H1 (cell line): Measurements from ENCODE around the gene SEMA3C. TPM values are rescaled to one million over a fixed set of nuclear protein-coding genes. Genes with fewer than 3 reads are reported as not detected.
A peak's percentile ranks its signal among the peaks of the same experiment; 100 is the strongest.

Experiments
- ATF2 ChIP-seq: IDR thresholded peaks from 2 replicates; pipeline ENCODE4 v1.6.1; 2012; ENCODE audit warnings: low read length, inconsistent platforms
- CHD2 ChIP-seq: IDR thresholded peaks from 2 replicates; pipeline ENCODE4 v1.6.1; 2012; ENCODE audit warnings: low read length, improper control_type of control experiment
- GABPA ChIP-seq: IDR thresholded peaks from 2 replicates; pipeline ENCODE4 v1.6.1; 2011; ENCODE audit warnings: mild to moderate bottlenecking, low read length, moderate library complexity, borderline replicate concordance; ENCODE audit not compliant: insufficient read depth
- GTF2F1 ChIP-seq: IDR thresholded peaks from 2 replicates; pipeline ENCODE4 v1.6.1; 2012; ENCODE audit warnings: low read depth, low read length, improper control_type of control experiment, borderline replicate concordance
- HDAC6 ChIP-seq: IDR thresholded peaks from one replicate; pipeline ENCODE4 v1.7.1; 2012; ENCODE audit warnings: low read depth, mild to moderate bottlenecking, inconsistent platforms, low read length, moderate library complexity
- MAX ChIP-seq: IDR thresholded peaks from 2 replicates; pipeline ENCODE4 v1.6.1; 2012; ENCODE audit warnings: inconsistent platforms
- RAD21 ChIP-seq, 2 experiments: IDR thresholded peaks in 1 of 2; conservative IDR thresholded peaks in 1 of 2; 2 replicates each; pipeline ENCODE4 v1.6.1; 2011; ENCODE audit warnings: low read depth in 2 of 2, low read length in 2 of 2, improper control_type of control experiment in 1 of 2, inconsistent platforms in 1 of 2, mild to moderate bottlenecking in 1 of 2, moderate library complexity in 1 of 2
- RNF2 ChIP-seq: fragments of 200-900, 300-1000 bp; sonication (generic); IDR thresholded peaks from 2 replicates; pipeline ENCODE4 v1.7.1; 2016; ENCODE audit warnings: borderline replicate concordance, low read depth, mild to moderate bottlenecking, antibody characterized with exemption, low read length; ENCODE audit not compliant: poor library complexity, severe bottlenecking; ENCODE audit errors: missing control alignments
- TCF12 ChIP-seq: IDR thresholded peaks from 2 replicates; pipeline ENCODE4 v1.6.1; 2011; ENCODE audit warnings: low read depth, mild to moderate bottlenecking, low read length
- TEAD4 ChIP-seq: IDR thresholded peaks from 2 replicates; pipeline ENCODE4 v1.6.1; 2012; ENCODE audit warnings: low read depth, low read length, inconsistent platforms, mixed read lengths
- ZNF274 ChIP-seq: IDR thresholded peaks from 2 replicates; pipeline ENCODE4 v1.7.0; 2012; ENCODE audit warnings: low read length, borderline replicate concordance; ENCODE audit errors: extremely low read depth
- polyA plus RNA-seq, 7 experiments: library from polyadenylated mRNA; depleted of rRNA in 3 of 7; stranded (reverse) in 5 of 7; unstranded in 2 of 7; fragments of >200 nt in 5 of 7; fragments of 200-250 nt in 2 of 7; gene quantifications; 1 replicate in 5 of 7; 2 replicates in 1 of 7; 4 replicates in 1 of 7; pipeline versions ENCODE4 v1.2.1 to v1.2.3, GENCODE V29; 2011 to 2013; ENCODE audit warnings: missing spikeins in 2 of 7, mixed read lengths in 2 of 7
- total RNA-seq: library from RNA; stranded (reverse); fragmentation: NEBNext Ultra II Directional; extraction: Animal tissue kit (Norgen Biotek cat#: 25700); gene quantifications from 2 replicates; pipeline ENCODE4 v1.2.1, GENCODE V29; 2021

SEMA3C gene
- total and polyA plus RNA-seq, 2 of the 8 experiments (the other 6 are each of a cell fraction or from before 2014, with no cell fraction given): 0.15 to 1.4 TPM

GRCh38 chr7:80918909-80919721 lies at the start of gene SEMA3C (continued):
- TF ChIP-seq RNF2 (no peak), TCF12 (no peak), CHD2 (peak; percentile 69; the same call in 1 of the 2 replicates), TEAD4 (peak; percentile 71), HDAC6 (no peak), ATF2 (no peak), GTF2F1 (0 out of 2 replicates have a peak, but pooled peaks have one; percentile 53), MAX (no peak), RAD21 (IDR thresholded peaks at IDR 0.05 in 1 of 2, conservative IDR thresholded peaks at IDR 0.05 in 1 of 2; ENCODE audit: low read depth in 2 of 2, low read length in 2 of 2) (peak; percentile 38 to 42; a peak in 3 of 4 replicates), ZNF274 (no peak), GABPA (no peak)
